Measurements from ENCODE around the gene PARVB. TPM values are rescaled to one million over a fixed set of nuclear protein-coding genes. Genes with fewer than 3 reads are reported as not detected.

The PARVB gene
- total and polyA plus RNA-seq, 10 of the 15 experiments (the other 5 are each of a cell fraction or from before 2014, with no cell fraction given): 5.2 to 264 (median 76.0) TPM

DNA sequence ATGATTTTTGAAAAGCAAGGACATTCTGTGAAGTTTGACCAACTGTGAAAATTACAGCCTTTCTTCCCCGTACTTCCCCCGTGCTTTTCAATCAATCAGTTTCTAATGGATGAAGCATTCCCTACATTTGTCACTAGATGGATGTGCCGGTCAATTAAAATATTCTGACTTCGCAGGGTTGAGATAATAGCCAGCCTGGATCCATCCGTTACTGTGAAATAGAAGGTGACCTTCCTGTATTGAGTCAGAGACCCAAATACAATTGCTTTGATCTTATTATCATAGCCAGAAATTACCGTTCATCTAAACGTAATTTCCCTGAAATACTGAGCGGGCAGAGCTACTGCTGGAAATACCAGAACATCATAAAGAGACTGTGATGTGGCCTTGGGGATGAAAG lies 21.1 kb upstream of the PARVB start:
- in situ Hi-C loops (cut with MboI) (no loop called here), intact Hi-C loops (cut with micrococcal nuclease; ENCODE audit: unreplicated experiment) (no loop called here)
- ChIA-PET SMC1A (ENCODE audit: uncharacterized antibody, unreplicated experiment) (no interaction called here), CTCF (interaction anchor here (1.3 kb wide), 1 partner anchor 83 kb away, joined by 4 read pairs; no protein-coding TSS in a partner anchor), POLR2A (no interaction called here), RAD21 (ENCODE audit: unreplicated experiment) (interaction anchor here (1.0 kb wide), 1 partner anchor 81 kb away, joined by 4 read pairs; no protein-coding TSS in a partner anchor)
- TF ChIP-seq BCL11A (IDR thresholded peaks at IDR 0.05; ENCODE audit: low read depth, low read length): no peak
- peak; percentile 69; the same call in 1 of the 2 replicates for TF ChIP-seq TCF7 (IDR thresholded peaks at IDR 0.05; ENCODE audit: borderline replicate concordance)
- H3K4me3 ChIP-seq: no peak overlapping the region
- no peaks in the 10 kb centered on the region for H3K27me3 ChIP-seq (replicated peaks in 1 of 2; ENCODE audit: control insufficient read depth in 2 of 2, insufficient read depth in 2 of 2, low read length in 1 of 2)
- H4K20me1 ChIP-seq (ENCODE audit: control insufficient read depth, insufficient read depth): no peaks in the 10 kb centered on the region
- no peaks in the 10 kb centered on the region for H3K4me1 ChIP-seq (ENCODE audit: control insufficient read depth, insufficient read depth, low read length)
- DNase-seq (ENCODE audit: low read depth, low spot score): no peak
- no peaks in the 10 kb centered on the region; the same call in 2 of the 3 replicates for H3K9me3 ChIP-seq (replicated peaks; ENCODE audit: control insufficient read depth, insufficient read depth, low read length)
- H2AFZ ChIP-seq (ENCODE audit: control insufficient read depth, low read depth, low read length): no peak overlapping the region
- no peak overlapping the region for H3K27ac ChIP-seq (ENCODE audit: control insufficient read depth, insufficient read depth)
- H3K79me2 ChIP-seq (ENCODE audit: control insufficient read depth, insufficient read depth, low read length): no peaks in the 10 kb centered on the region
- H3K36me3 ChIP-seq (ENCODE audit: control insufficient read depth in 2 of 2, insufficient read depth in 2 of 2, low read length in 1 of 2): peaks cover 4 to 5% of the 10 kb centered on the region in 2 experiments; a peak in 3 of 4 replicates
- 67% methylated on average over 8 of the region's 8 CpGs for WGBS (ENCODE audit: insufficient coverage, insufficient replicate concordance, low lambda C conversion rate, missing lambda C conversion rate)
- FAIRE-seq: no peak
- ATAC-seq: no peak
- no TSS peak for BruUV-seq (replicated peaks)
- H3K4me2 ChIP-seq (ENCODE audit: control insufficient read depth, insufficient read depth): no peak overlapping the region
- H3K9ac ChIP-seq (ENCODE audit: control insufficient read depth, insufficient read depth, low read length): no peak overlapping the region

GRCh38 chr22:44003405-44004103 lies 20.5 kb upstream of the PARVB start:
- Histone ChIP-seq H2AFZ (ENCODE audit: control insufficient read depth, low read depth, low read length) (no peak overlapping the region), H3K9ac (ENCODE audit: control insufficient read depth, insufficient read depth, low read length) (no peak overlapping the region), H3K4me2 (ENCODE audit: control insufficient read depth, insufficient read depth) (no peak overlapping the region), H3K27me3 (replicated peaks in 1 of 2; ENCODE audit: control insufficient read depth in 2 of 2, insufficient read depth in 2 of 2, low read length in 1 of 2) (no peaks in the 10 kb centered on the region), H3K9me3 (replicated peaks; ENCODE audit: control insufficient read depth, insufficient read depth, low read length) (no peaks in the 10 kb centered on the region; the same call in 2 of the 3 replicates), H3K36me3 (ENCODE audit: control insufficient read depth in 2 of 2, insufficient read depth in 2 of 2, low read length in 1 of 2) (peaks cover 0 to 1% of the 10 kb centered on the region in 2 experiments; a peak in 3 of 4 replicates), H3K4me3 (no peak overlapping the region), H3K4me1 (ENCODE audit: control insufficient read depth, insufficient read depth, low read length) (no peaks in the 10 kb centered on the region), H3K27ac (ENCODE audit: control insufficient read depth, insufficient read depth) (no peak overlapping the region), H4K20me1 (ENCODE audit: control insufficient read depth, insufficient read depth) (no peaks in the 10 kb centered on the region), H3K79me2 (ENCODE audit: control insufficient read depth, insufficient read depth, low read length) (no peaks in the 10 kb centered on the region)
- TF ChIP-seq SMARCA5 (IDR thresholded peaks at IDR 0.05): no peak
- no peak for TF ChIP-seq NBN (IDR thresholded peaks at IDR 0.05)
- TF ChIP-seq IRF4 (IDR thresholded peaks at IDR 0.05; ENCODE audit: low read depth, low read length): no peak
- TF ChIP-seq FOXK2 (IDR thresholded peaks at IDR 0.05): no peak
- TF ChIP-seq RAD21 (IDR thresholded peaks at IDR 0.05; ENCODE audit: insufficient read depth, low read depth, low read length): no peak
- TF ChIP-seq ETV6 (conservative IDR thresholded peaks at IDR 0.05 in 1 of 2, IDR thresholded peaks at IDR 0.05 in 1 of 2; ENCODE audit: borderline replicate concordance in 1 of 2, low read depth in 1 of 2): no peak
- no peak for TF ChIP-seq CHD2 (IDR thresholded peaks at IDR 0.05; ENCODE audit: borderline replicate concordance, low read depth, low read length)
- no peak for TF ChIP-seq CBX3 (IDR thresholded peaks at IDR 0.05; ENCODE audit: borderline replicate concordance, low read depth)
- no peak for TF ChIP-seq TCF3 (IDR thresholded peaks at IDR 0.05; ENCODE audit: borderline replicate concordance, insufficient read depth, low read depth, low read length)
- TF ChIP-seq TARDBP (IDR thresholded peaks at IDR 0.05; ENCODE audit: borderline replicate concordance): no peak
- no peak for TF ChIP-seq NR2C1 (IDR thresholded peaks at IDR 0.05)
- TF ChIP-seq, protein P1, sequence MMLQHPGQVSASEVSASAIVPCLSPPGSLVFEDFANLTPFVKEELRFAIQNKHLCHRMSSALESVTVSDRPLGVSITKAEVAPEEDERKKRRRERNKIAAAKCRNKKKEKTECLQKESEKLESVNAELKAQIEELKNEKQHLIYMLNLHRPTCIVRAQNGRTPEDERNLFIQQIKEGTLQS (IDR thresholded peaks at IDR 0.05; ENCODE audit: borderline replicate concordance, extremely low read depth, low read depth, low read length): no peak
- TF ChIP-seq NFIC (IDR thresholded peaks at IDR 0.05; ENCODE audit: low read depth, low read length): no peak
- BruUV-seq (replicated peaks): no TSS peak
- DNase-seq (ENCODE audit: low read depth, low spot score) (no peak), ATAC-seq (no peak), FAIRE-seq (no peak)
- ChIA-PET RAD21 (ENCODE audit: unreplicated experiment) (interaction anchor here (1.3 kb wide), 1 partner anchor 10 kb away, joined by 3 read pairs; no protein-coding TSS in a partner anchor), SMC1A (ENCODE audit: uncharacterized antibody, unreplicated experiment) (no interaction called here), POLR2A (no interaction called here), CTCF (interaction anchor here (1.3 to 2.0 kb wide), 2 partner anchors 82 to 83 kb away, joined by 4 read pairs; no protein-coding TSS in a partner anchor)
- in situ Hi-C loops (cut with MboI) (no loop called here), intact Hi-C loops (cut with micrococcal nuclease; ENCODE audit: unreplicated experiment) (no loop called here)
- over 99% methylated on average over 7 of the region's 7 CpGs for WGBS (ENCODE audit: insufficient coverage, insufficient replicate concordance, low lambda C conversion rate, missing lambda C conversion rate)

Measured in GM12878 (cell line).